Esophagus (tissue), 2 donors: ENCODE measurements around the gene CRB1. TPM values are rescaled to one million over a fixed set of nuclear protein-coding genes. Genes with fewer than 3 reads are reported as not detected.

Source experiments
- H3K27ac ChIP-seq, 2 donors: one replicate each; pipeline ENCODE4 v1.5.1; 2013; ENCODE audit warnings: low read depth in 2 of 2, mild to moderate bottlenecking in 2 of 2, inconsistent platforms in 1 of 2, low read length in 1 of 2, moderate library complexity in 1 of 2
- H3K27me3 ChIP-seq, 2 donors: one replicate each; pipeline ENCODE4 v1.6.1; 2013; ENCODE audit warnings: low read length in 2 of 2, control low read depth in 1 of 2, mild to moderate bottlenecking in 1 of 2; ENCODE audit not compliant: insufficient read depth in 2 of 2, control insufficient read depth in 1 of 2
- H3K36me3 ChIP-seq, 2 donors: one replicate each; pipeline ENCODE4 v1.6.1; 2013; ENCODE audit warnings: low read length in 1 of 2; ENCODE audit not compliant: control insufficient read depth in 2 of 2, insufficient read depth in 2 of 2
- H3K4me1 ChIP-seq, 2 donors: one replicate each; pipeline ENCODE4 v1.6.1; 2013; ENCODE audit warnings: low read length in 1 of 2; ENCODE audit not compliant: control insufficient read depth in 2 of 2, insufficient read depth in 2 of 2
- H3K4me3 ChIP-seq, 2 donors: one replicate each; pipeline ENCODE4 v1.5.1; 2013; ENCODE audit warnings: low read length in 2 of 2, mild to moderate bottlenecking in 2 of 2, low read depth in 1 of 2, moderate library complexity in 1 of 2
- H3K9me3 ChIP-seq, 2 donors: one replicate each; pipeline ENCODE4 v1.6.1; 2013; ENCODE audit warnings: mild to moderate bottlenecking in 2 of 2, low read depth in 1 of 2, low read length in 1 of 2, moderate library complexity in 1 of 2; ENCODE audit not compliant: control insufficient read depth in 2 of 2, insufficient read depth in 1 of 2
- WGBS, 2 donors: extraction: QIAGEN DNeasy Blood & Tissue Kit; methylation state at CpG; one replicate each; pipeline ENCODE4 v1.1.7; 2013; 5-methylcytosine and 5-hydroxymethylcytosine counted together
- polyA plus RNA-seq, 2 donors: library from polyadenylated mRNA; stranded (reverse); fragments of 200-250 nt; gene quantifications; one replicate each; pipeline ENCODE4 v1.2.3, GENCODE V29; 2013
- donor health status: healthy with polysubstance abuse.
- donor health status: Bipolar disorder and iron deficiency.

Gene CRB1
- polyA plus RNA-seq, 2 donors: 0.01 TPM; not detected in 1

DNA sequence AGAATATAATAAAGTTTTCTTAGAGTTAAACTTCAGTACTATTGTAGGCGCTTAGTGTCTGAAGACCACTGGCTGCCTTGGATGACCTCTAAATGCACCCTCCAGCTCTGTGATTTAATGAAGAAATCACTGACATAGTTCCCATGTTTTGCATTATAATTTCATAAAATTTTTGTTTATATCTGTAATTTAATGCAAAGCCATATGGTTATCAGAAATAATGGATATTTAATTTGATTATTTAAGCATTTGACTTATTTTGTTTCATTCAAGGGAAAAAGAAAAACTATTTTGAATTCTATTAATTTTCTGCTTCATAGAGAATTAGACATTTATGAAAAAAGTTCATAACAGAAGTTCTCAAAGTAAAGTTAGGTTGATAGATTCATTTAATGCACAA lies 18.6 kb downstream of the CRB1 start:
- no peaks in the 10 kb centered on the region for H3K9me3 ChIP-seq
- 88 to 94% methylated on average over 1 of the region's 1 CpG for WGBS, 2 donors
- no peaks in the 10 kb centered on the region for H3K4me1 ChIP-seq
- no peak overlapping the region for H3K27ac ChIP-seq
- H3K4me3 ChIP-seq: no peak overlapping the region
- no peaks in the 10 kb centered on the region for H3K27me3 ChIP-seq
- no peaks in the 10 kb centered on the region for H3K36me3 ChIP-seq

DNA sequence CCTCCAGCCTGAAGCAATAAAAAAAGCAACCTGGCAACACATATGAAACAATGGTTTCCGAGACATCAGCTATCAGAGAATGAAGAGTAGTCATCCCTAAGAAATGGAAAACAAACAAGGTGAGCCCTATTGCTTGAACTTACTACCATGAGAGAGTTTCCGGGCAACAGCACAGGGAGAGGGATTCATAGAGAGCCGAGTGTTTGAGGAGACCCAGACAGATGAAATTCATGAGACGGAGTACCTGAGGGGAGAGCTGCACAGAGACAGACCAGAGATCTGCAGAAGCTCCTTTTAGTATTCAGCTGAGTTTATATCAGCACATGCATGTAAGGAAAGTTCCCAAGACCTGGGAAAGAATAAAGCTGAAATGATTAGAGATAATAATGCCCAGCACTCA lies 19.8 kb downstream of the CRB1 start:
- no peak overlapping the region for H3K4me3 ChIP-seq
- H3K27ac ChIP-seq: no peak overlapping the region
- no peaks in the 10 kb centered on the region for H3K27me3 ChIP-seq
- H3K9me3 ChIP-seq: no peaks in the 10 kb centered on the region
- 67 to 71% methylated on average over 4 of the region's 4 CpGs for WGBS, 2 donors
- no peaks in the 10 kb centered on the region for H3K4me1 ChIP-seq
- no peaks in the 10 kb centered on the region for H3K36me3 ChIP-seq

DNA sequence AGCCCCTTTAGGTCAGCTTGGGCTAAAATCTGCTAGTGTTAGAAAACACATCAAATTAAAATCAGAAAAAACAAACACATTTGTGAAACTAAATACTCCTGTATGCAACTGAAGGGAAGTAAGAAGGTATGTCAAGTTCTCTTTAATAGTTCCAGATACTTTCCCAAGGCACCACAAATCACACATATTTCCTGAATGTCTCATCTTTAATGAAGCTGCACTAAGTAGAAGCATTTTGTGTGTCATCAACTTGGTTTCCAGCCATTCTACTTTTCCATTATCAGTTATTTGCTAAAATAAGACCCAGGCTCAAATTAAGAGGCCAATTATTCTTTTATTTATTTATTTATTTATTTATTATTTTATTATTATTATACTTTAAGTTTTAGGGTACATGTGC lies 34.7 kb downstream of the CRB1 start:
- H3K9me3 ChIP-seq: no peaks in the 10 kb centered on the region
- H3K4me1 ChIP-seq: no peaks in the 10 kb centered on the region
- H3K27ac ChIP-seq: no peak overlapping the region
- no peak overlapping the region for H3K4me3 ChIP-seq
- no peaks in the 10 kb centered on the region for H3K36me3 ChIP-seq
- no peaks in the 10 kb centered on the region for H3K27me3 ChIP-seq

DNA sequence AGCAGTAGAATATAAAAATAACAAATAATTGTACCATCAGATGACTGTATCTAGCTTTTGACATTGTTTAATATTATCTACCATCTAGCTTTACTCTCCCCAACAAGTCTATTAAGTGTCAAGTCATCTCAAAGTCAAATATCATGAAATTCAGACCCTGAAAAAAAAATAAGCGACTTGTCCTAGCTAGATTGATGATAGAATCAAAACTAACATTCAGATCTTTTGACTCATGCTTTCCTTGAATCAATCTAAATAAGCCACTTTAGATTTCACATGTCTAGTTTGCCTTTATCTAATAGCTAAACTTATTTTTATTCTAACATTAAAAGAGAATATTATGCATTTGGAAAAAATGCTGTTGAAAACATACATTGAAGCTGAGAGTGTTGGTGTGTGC lies 35.4 kb downstream of the CRB1 start:
- 88 to 95% methylated on average over 1 of the region's 1 CpG for WGBS, 2 donors
- Histone ChIP-seq H3K4me3 (no peak overlapping the region), H3K4me1 (no peaks in the 10 kb centered on the region), H3K36me3 (no peaks in the 10 kb centered on the region), H3K27me3 (no peaks in the 10 kb centered on the region), H3K27ac (no peak overlapping the region), H3K9me3 (no peaks in the 10 kb centered on the region)

DNA sequence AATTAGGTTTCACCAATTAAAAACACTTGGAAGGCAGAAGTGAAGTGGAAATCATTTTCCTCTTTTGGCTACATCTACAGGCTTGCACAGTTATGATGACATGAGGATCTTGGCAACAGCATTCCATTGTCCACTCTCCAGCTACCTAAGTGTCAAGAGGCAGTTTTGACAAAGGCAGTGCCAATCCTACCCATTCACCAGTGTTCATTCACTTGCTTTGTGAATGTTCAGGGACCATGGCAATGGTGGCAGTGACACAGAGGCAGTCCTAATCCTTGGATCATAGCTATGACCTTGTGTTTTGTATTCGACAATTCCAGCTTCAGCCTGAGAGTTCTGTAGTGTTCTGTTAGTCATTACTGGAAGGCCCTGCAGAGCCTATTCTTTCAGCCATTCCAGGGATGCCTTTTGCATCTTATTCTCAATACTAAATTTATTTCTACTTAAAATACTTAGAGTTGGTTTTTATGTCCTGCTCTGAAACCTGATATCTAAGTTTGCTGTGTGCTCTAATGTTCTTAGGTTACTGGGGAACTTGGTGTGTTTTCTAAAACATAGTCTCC lies 36.7 kb downstream of the CRB1 start:
- WGBS, 2 donors: 76 to 82% methylated on average over 1 of the region's 1 CpG
- H3K4me3 ChIP-seq: no peak overlapping the region
- no peaks in the 10 kb centered on the region for H3K9me3 ChIP-seq
- no peaks in the 10 kb centered on the region for H3K4me1 ChIP-seq
- no peak overlapping the region for H3K27ac ChIP-seq
- H3K27me3 ChIP-seq: no peaks in the 10 kb centered on the region
- no peaks in the 10 kb centered on the region for H3K36me3 ChIP-seq

DNA sequence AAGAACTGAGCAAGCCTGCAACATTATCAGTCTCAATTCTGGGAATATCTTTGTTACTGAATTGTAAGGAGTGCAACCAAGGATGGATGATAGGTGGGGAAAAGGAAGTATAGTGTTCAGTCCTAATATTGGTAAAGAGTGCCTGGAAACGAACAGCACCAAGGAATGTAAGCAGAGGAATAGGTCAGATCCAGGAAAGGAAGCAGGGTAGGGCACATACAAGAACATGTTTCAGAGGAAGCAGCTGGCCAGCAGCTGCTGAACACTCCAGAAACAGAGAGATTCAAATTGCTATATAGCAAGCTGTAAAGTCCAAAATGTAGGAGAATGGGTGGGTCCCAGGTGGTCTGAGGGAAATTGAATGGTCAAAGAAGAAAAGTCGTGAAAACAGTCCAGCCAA lies 37.9 kb downstream of the CRB1 start:
- WGBS, 2 donors: 33 to 48% methylated on average over 2 of the region's 2 CpGs
- Histone ChIP-seq H3K9me3 (no peaks in the 10 kb centered on the region), H3K4me3 (no peak overlapping the region), H3K4me1 (no peaks in the 10 kb centered on the region), H3K27ac (no peak overlapping the region), H3K27me3 (no peaks in the 10 kb centered on the region), H3K36me3 (no peaks in the 10 kb centered on the region)

DNA sequence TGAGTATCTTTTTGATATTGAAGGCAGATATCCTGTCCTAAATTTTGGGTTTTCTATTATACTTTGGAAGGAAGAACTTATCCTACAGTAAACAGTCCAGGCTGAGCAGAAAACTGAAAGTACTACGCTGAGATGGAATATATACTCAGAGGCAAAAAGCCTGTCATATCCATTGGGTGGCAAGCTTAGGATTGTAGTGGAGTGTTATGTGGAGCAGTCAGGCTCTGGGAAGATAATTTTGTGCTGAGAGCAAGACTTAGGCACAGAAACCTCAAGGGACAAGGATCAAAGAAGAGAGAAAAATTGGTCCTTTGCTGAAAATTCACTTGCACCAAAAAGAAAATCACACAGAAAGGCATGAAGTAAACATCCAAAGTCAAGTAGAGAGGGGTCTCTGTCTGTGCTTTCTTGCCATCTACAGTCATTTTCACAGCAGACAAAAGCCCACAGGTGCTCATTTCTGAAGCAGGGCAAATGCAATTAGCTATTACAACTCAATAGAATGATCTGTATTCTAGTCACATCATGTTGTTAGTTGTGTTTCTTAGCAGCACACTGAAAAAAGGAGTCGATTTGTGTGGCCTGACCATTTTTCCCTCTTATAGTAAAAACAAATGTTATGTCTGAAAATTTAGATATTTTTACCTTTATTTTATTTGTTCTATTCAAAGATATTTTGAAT lies 38.5 kb downstream of the CRB1 start:
- no peaks in the 10 kb centered on the region for H3K9me3 ChIP-seq
- no peaks in the 10 kb centered on the region for H3K27me3 ChIP-seq
- H3K36me3 ChIP-seq: no peaks in the 10 kb centered on the region
- WGBS, 2 donors: 69 to 70% methylated on average over 2 of the region's 2 CpGs
- no peak overlapping the region for H3K4me3 ChIP-seq
- no peak overlapping the region for H3K27ac ChIP-seq
- H3K4me1 ChIP-seq: no peaks in the 10 kb centered on the region

DNA sequence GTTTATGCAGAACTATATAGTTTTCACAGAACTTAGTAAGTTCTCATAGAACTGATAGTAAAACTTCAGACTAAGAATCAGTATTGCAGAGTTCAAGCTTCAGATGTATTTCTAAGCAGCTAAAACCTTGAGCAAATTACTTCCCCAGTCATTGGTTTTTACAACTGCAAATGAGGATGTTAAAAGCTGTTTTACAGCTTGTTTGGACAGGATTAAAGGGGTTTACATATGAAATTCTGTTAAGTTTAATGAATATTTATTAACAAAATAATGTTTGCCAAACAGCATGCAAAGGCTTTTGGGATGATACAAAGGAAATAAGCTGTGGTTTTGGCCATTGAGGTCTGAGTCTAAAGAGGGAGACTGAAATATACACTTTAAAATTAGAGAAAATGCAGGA lies 39.1 kb downstream of the CRB1 start:
- H3K4me1 ChIP-seq: no peaks in the 10 kb centered on the region
- H3K27me3 ChIP-seq: no peaks in the 10 kb centered on the region
- no peak overlapping the region for H3K4me3 ChIP-seq
- H3K36me3 ChIP-seq: no peaks in the 10 kb centered on the region
- H3K9me3 ChIP-seq: no peaks in the 10 kb centered on the region
- H3K27ac ChIP-seq: no peak overlapping the region

DNA sequence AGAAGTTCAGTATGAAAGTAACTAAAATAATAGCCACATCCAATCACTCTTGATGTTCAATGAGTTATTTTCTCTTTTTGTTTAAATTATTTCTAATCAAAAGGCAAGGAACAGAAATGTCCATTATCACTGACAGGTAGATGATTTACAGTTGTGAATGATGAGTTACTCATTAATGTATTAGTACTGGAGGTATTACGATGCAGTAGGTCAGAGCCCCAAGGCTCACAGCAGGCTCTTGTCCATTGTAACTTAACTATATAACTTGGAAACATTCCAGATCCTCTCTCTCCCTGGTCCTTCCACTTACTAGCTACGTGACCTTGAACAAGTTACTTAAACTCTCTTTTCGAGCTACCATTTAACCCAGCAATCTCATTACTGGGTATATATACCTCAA lies 39.5 kb downstream of the CRB1 start:
- no peak overlapping the region for H3K4me3 ChIP-seq
- no peaks in the 10 kb centered on the region for H3K36me3 ChIP-seq
- H3K27me3 ChIP-seq: no peaks in the 10 kb centered on the region
- H3K4me1 ChIP-seq: no peaks in the 10 kb centered on the region
- H3K27ac ChIP-seq: no peak overlapping the region
- WGBS, 2 donors: 35 to 67% methylated on average over 3 of the region's 3 CpGs
- H3K9me3 ChIP-seq: no peaks in the 10 kb centered on the region

DNA sequence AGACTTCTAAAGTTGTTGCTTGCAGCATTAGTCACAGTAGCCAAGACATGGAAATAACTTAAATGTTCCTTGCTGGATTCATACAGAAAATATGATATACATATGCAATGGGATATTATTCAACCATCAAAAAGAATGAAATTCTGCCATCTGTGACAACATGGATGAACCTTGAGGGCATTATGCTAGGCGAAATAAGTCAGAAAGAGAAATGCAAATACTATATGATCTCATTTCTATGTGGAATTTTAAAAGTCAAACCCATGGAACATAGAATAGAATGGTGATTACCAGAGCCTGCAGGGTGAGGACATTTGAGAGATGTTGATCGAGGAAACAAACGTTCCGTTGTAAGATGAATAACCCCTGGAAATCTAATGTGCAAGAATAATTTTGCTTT lies 43.0 kb downstream of the CRB1 start:
- Histone ChIP-seq H3K4me3 (no peak overlapping the region), H3K27ac (no peak overlapping the region), H3K9me3 (no peaks in the 10 kb centered on the region), H3K36me3 (no peaks in the 10 kb centered on the region), H3K4me1 (no peaks in the 10 kb centered on the region), H3K27me3 (no peaks in the 10 kb centered on the region)
- WGBS, 2 donors: 79 to 81% methylated on average over 4 of the region's 4 CpGs
